DOHH2 (cell line): Measurements from ENCODE around the gene SON.

Source experiments
- CTCF ChIP-seq: fragments of 200-600 bp; sonication (generic); IDR thresholded peaks from one replicate; pipeline ENCODE4 v1.5.1; 2014; ENCODE audit warnings: antibody characterized with exemption, mild to moderate bottlenecking, low read depth, low read length; ENCODE audit not compliant: poor library complexity, severe bottlenecking
- EZH2phosphoT487 ChIP-seq: fragments of 200-600 bp; sonication (generic); IDR thresholded peaks from 2 replicates; pipeline ENCODE4 v1.6.1; 2017; ENCODE audit warnings: borderline replicate concordance, mild to moderate bottlenecking, antibody characterized with exemption, low read length, moderate library complexity, mixed read lengths

- TF ChIP-seq EZH2phosphoT487 (no peak), CTCF (no peak)
These were observed 3.2 kb downstream of the SON start for GRCh38 chr21:33546086-33546485.
